ENCODE results near the gene PAX1.

PAX1 gene

GRCh38 chr20:21719592-21720214 is 14.2 kb downstream of the PAX1 start:
- Histone ChIP-seq H3K27me3 (peaks cover 48% of the 10 kb centered on the region), H3K4me3 (ENCODE audit: low read depth in 1 of 2, low read length in 1 of 2) (no peak overlapping the region), H3K4me1 (ENCODE audit: control insufficient read depth in 1 of 2, insufficient read depth in 1 of 2, low read depth in 1 of 2, low read length in 1 of 2) (no peaks in the 10 kb centered on the region), H3K9me3 (no peaks in the 10 kb centered on the region), H3K27ac (no peak overlapping the region), H3K36me3 (no peaks in the 10 kb centered on the region)
- peak; percentile 34 for TF ChIP-seq CTCF (IDR thresholded peaks at IDR 0.05)

GRCh38 chr20:21725892-21726291 is 20.4 kb downstream of the PAX1 start:
- H3K36me3 ChIP-seq, result no peaks in the 10 kb centered on the region
- H3K9me3 ChIP-seq, result no peaks in the 10 kb centered on the region
- peaks cover 10% of the 10 kb centered on the region for H3K27me3 ChIP-seq
- no peaks in the 10 kb centered on the region for H3K4me1 ChIP-seq (ENCODE audit: control insufficient read depth in 1 of 2, insufficient read depth in 1 of 2, low read depth in 1 of 2, low read length in 1 of 2)
- H3K4me3 ChIP-seq (ENCODE audit: low read depth in 1 of 2, low read length in 1 of 2), result no peak overlapping the region
- no peak for TF ChIP-seq CTCF (IDR thresholded peaks at IDR 0.05)
- H3K27ac ChIP-seq, result no peak overlapping the region

GRCh38 chr20:21729316-21729715 is 23.9 kb downstream of the PAX1 start:
- TF ChIP-seq CTCF (IDR thresholded peaks at IDR 0.05), result no peak
- no peak overlapping the region for H3K27ac ChIP-seq

GRCh38 chr20:21739161-21739560 is 33.7 kb downstream of the PAX1 start:
- TF ChIP-seq CTCF (IDR thresholded peaks at IDR 0.05), result no peak
- no peaks in the 10 kb centered on the region for H3K36me3 ChIP-seq
- H3K9me3 ChIP-seq, result no peaks in the 10 kb centered on the region
- no peak overlapping the region for H3K27ac ChIP-seq
- H3K27me3 ChIP-seq, result no peaks in the 10 kb centered on the region
- H3K4me1 ChIP-seq (ENCODE audit: control insufficient read depth in 1 of 2, insufficient read depth in 1 of 2, low read depth in 1 of 2, low read length in 1 of 2), result no peaks in the 10 kb centered on the region
- H3K4me3 ChIP-seq (ENCODE audit: low read depth in 1 of 2, low read length in 1 of 2), result no peak overlapping the region

More at GRCh38 chr20:21729316-21729715, 23.9 kb downstream of the PAX1 start:
- Histone ChIP-seq H3K4me3 (ENCODE audit: low read depth in 1 of 2, low read length in 1 of 2) (no peak overlapping the region), H3K27me3 (peaks cover 9% of the 10 kb centered on the region), H3K36me3 (no peaks in the 10 kb centered on the region), H3K9me3 (no peaks in the 10 kb centered on the region), H3K4me1 (ENCODE audit: control insufficient read depth in 1 of 2, insufficient read depth in 1 of 2, low read depth in 1 of 2, low read length in 1 of 2) (no peaks in the 10 kb centered on the region)

- TF ChIP-seq CTCF (IDR thresholded peaks at IDR 0.05), result no peak
- H3K4me3 ChIP-seq (ENCODE audit: low read depth in 1 of 2, low read length in 1 of 2), result no peak overlapping the region
- H3K36me3 ChIP-seq, result no peaks in the 10 kb centered on the region
- H3K9me3 ChIP-seq, result no peaks in the 10 kb centered on the region
- no peaks in the 10 kb centered on the region for H3K27me3 ChIP-seq
- no peak overlapping the region for H3K27ac ChIP-seq
- no peaks in the 10 kb centered on the region for H3K4me1 ChIP-seq (ENCODE audit: control insufficient read depth in 1 of 2, insufficient read depth in 1 of 2, low read depth in 1 of 2, low read length in 1 of 2)
Observed at GRCh38 chr20:21739682-21740081, 34.2 kb downstream of the PAX1 start.
